HEK293T (cell line): ENCODE data around the gene MPPE1.

Experiments
- ARNT ChIP-seq: fragments of 450-650 bp; IDR thresholded peaks from 2 replicates; pipeline ENCODE4 v1.6.1; 2017; ENCODE audit warnings: mild to moderate bottlenecking
- BHLHE40 ChIP-seq: fragments of 450-650 bp; IDR thresholded peaks from 2 replicates; pipeline ENCODE4 v1.6.1; 2016; ENCODE audit warnings: mild to moderate bottlenecking, moderate library complexity, borderline replicate concordance
- CTBP1 ChIP-seq: fragments of 450-650 bp; IDR thresholded peaks from 2 replicates; pipeline ENCODE4 v1.6.1; 2016; ENCODE audit warnings: borderline replicate concordance
- ELF4 ChIP-seq: fragments of 450-650 bp; IDR thresholded peaks from 2 replicates; pipeline ENCODE4 v1.6.1; 2017; ENCODE audit warnings: antibody characterized with exemption
- FOXA1 ChIP-seq: fragments of 450-650 bp; IDR thresholded peaks from 2 replicates; pipeline ENCODE4 v1.6.1; 2016; ENCODE audit warnings: mild to moderate bottlenecking
- FOXK2 ChIP-seq: fragments of 450-650 bp; IDR thresholded peaks from 2 replicates; pipeline ENCODE4 v1.6.1; 2016; ENCODE audit warnings: mild to moderate bottlenecking
- FOXM1 ChIP-seq: fragments of 450-650 bp; IDR thresholded peaks from 2 replicates; pipeline ENCODE4 v1.6.1; 2017; ENCODE audit warnings: mild to moderate bottlenecking, borderline replicate concordance
- HDGF ChIP-seq: fragments of 450-650 bp; IDR thresholded peaks from 2 replicates; pipeline ENCODE4 v1.6.1; 2017; ENCODE audit warnings: antibody characterized with exemption, borderline replicate concordance
- L3MBTL2 ChIP-seq: fragments of 450-650 bp; conservative IDR thresholded peaks from 2 replicates; pipeline ENCODE4 v1.6.1; 2016; ENCODE audit warnings: mild to moderate bottlenecking
- LEF1 ChIP-seq: fragments of 450-650 bp; IDR thresholded peaks from 2 replicates; pipeline ENCODE4 v1.6.1; 2017; ENCODE audit warnings: mild to moderate bottlenecking, borderline replicate concordance
- PKNOX1 ChIP-seq: fragments of 450-650 bp; IDR thresholded peaks from 2 replicates; pipeline ENCODE4 v1.6.1; 2016
- SP1 ChIP-seq: fragments of 450-650 bp; IDR thresholded peaks from 2 replicates; pipeline ENCODE4 v1.6.1; 2017
- SUZ12 ChIP-seq: fragments of 450-650 bp; IDR thresholded peaks from 2 replicates; pipeline ENCODE4 v1.6.1; 2016; ENCODE audit warnings: mild to moderate bottlenecking
- TARDBP ChIP-seq: fragments of 450-650 bp; IDR thresholded peaks from 2 replicates; pipeline ENCODE4 v1.6.1; 2016

GRCh38 chr18:11932393-11932792, 24.3 kb upstream of the MPPE1 start:
- TF ChIP-seq SP1 (no peak), LEF1 (no peak), TARDBP (no peak), ARNT (no peak), FOXM1 (no peak), PKNOX1 (no peak), HDGF (no peak), FOXK2 (no peak), L3MBTL2 (no peak), BHLHE40 (no peak), CTBP1 (no peak), ELF4 (no peak), FOXA1 (no peak), SUZ12 (no peak)
